HepG2 (cell line): ENCODE measurements around the gene LCAT. TPM values are rescaled to one million over a fixed set of nuclear protein-coding genes. Genes with fewer than 3 reads are reported as not detected.

Source experiments
- ARNTL ChIP-seq: sonication (generic); formaldehyde crosslinking; IDR thresholded peaks from 2 replicates; pipeline ENCODE4 v1.4.0; 2020; ENCODE audit warnings: mild to moderate bottlenecking, missing genetic modification reagents
- CBX1 ChIP-seq: IDR thresholded peaks from one replicate; pipeline ENCODE4 v1.6.1; 2016; ENCODE audit warnings: antibody characterized with exemption, low read depth
- SRSF1 ChIP-seq: fragments of 200-400 bp; formaldehyde crosslinking; optimal IDR thresholded peaks from 2 replicates; pipeline ENCODE3; 2017; ENCODE audit warnings: mild to moderate bottlenecking, low read depth, low read length, moderate library complexity
- ZNF879 ChIP-seq: sonication (generic); formaldehyde crosslinking; IDR thresholded peaks from 2 replicates; pipeline ENCODE4 v1.8.1; 2023; ENCODE audit warnings: missing genetic modification reagents
- polyA plus RNA-seq, 8 experiments: library from polyadenylated mRNA; depleted of rRNA in 3 of 8; stranded (reverse) in 7 of 8; unstranded in 1 of 8; fragments of >200 nt; fragmentation: Illumina TruSeq in 4 of 8; extraction: Trizol in 4 of 8; gene quantifications; 2 replicates each; pipeline versions ENCODE4 v1.2.1 to v1.2.3, GENCODE V29; 2011 to 2016; ENCODE audit warnings: low read depth in 4 of 8, missing spikeins in 1 of 8, mixed read lengths in 1 of 8; ENCODE audit not compliant: insufficient read depth in 1 of 8
- total RNA-seq, 5 experiments: library from RNA; depleted of rRNA; stranded (reverse); fragments of >200 nt; fragmentation: Illumina TruSeq; extraction: Trizol; gene quantifications; 2 replicates each; pipeline ENCODE4 v1.2.3, GENCODE V29; 2016; ENCODE audit warnings: low read depth in 1 of 5
- TF ChIP-seq, protein P1 (sequence below), 2 experiments: fragments of 450-650 bp in 1 of 2; sonication (generic) in 1 of 2; formaldehyde crosslinking in 1 of 2; IDR thresholded peaks; 2 replicates each; pipeline versions ENCODE4 v1.6.1 to v1.8.0; 2016 to 2022; ENCODE audit warnings: antibody characterized with exemption in 1 of 2, mild to moderate bottlenecking in 1 of 2, missing genetic modification reagents in 1 of 2
- TF ChIP-seq, protein P2 (sequence below): sonication (generic); formaldehyde crosslinking; IDR thresholded peaks from 2 replicates; pipeline ENCODE4 v1.4.0; 2020; ENCODE audit warnings: missing genetic modification reagents
- TF ChIP-seq, protein P3 (sequence below): fragments of 450-650 bp; IDR thresholded peaks from 2 replicates; pipeline ENCODE4 v1.6.1; 2017
- TF ChIP-seq, protein P4 (sequence below): sonication (generic); formaldehyde crosslinking; conservative IDR thresholded peaks from 2 replicates; pipeline ENCODE4 v1.8.1; 2023; ENCODE audit warnings: missing genetic modification reagents
- TF ChIP-seq, protein P5 (sequence below): sonication (generic); formaldehyde crosslinking; conservative IDR thresholded peaks from 2 replicates; pipeline ENCODE4 v1.4.0; 2020; ENCODE audit warnings: missing genetic modification reagents
- TF ChIP-seq, protein P6 (sequence below): sonication (generic); formaldehyde crosslinking; IDR thresholded peaks from 2 replicates; pipeline ENCODE4 v1.5.0; 2020; ENCODE audit warnings: missing genetic modification reagents

LCAT gene
- total and polyA plus RNA-seq, 2 of the 13 experiments (the other 11 are each of a cell fraction or from before 2014, with no cell fraction given), result 36.1 to 38.9 TPM

DNA sequence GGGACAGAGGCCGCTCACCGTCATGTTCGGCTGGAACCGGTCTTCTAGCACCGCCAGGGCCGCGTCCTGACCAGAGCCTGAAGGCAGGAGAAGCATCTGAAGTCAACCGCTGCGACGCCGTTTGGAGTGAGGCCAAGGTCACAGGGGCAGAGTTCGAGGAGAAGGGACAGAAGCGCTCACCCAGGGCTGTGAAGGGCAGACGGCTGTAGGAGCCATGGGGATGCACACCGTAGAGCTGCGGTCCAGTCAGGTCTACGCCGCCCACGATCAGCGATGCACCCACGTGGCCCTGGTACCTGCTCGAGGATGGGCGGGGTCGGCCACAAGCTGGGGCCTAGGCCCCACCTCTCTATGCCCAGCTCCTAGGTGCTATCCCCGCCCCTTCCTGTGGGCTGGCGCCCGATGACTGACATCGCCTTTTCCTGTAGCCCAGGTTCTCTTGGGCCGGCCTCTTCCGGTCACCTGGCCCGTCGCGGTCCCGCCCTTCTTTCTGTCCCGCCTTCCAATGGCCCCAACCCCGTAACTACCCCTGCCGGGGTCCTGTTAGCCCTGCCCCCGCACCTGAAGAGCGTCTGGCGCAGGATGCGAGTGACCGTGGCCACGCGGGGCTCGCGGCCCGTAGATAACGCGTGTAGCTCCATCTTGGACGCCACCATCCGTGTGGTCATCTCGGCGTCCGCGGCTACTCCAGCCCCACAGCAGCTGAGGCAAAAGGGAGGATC, 8.4 kb downstream of the LCAT start (continued):
- TF ChIP-seq, protein P1, sequence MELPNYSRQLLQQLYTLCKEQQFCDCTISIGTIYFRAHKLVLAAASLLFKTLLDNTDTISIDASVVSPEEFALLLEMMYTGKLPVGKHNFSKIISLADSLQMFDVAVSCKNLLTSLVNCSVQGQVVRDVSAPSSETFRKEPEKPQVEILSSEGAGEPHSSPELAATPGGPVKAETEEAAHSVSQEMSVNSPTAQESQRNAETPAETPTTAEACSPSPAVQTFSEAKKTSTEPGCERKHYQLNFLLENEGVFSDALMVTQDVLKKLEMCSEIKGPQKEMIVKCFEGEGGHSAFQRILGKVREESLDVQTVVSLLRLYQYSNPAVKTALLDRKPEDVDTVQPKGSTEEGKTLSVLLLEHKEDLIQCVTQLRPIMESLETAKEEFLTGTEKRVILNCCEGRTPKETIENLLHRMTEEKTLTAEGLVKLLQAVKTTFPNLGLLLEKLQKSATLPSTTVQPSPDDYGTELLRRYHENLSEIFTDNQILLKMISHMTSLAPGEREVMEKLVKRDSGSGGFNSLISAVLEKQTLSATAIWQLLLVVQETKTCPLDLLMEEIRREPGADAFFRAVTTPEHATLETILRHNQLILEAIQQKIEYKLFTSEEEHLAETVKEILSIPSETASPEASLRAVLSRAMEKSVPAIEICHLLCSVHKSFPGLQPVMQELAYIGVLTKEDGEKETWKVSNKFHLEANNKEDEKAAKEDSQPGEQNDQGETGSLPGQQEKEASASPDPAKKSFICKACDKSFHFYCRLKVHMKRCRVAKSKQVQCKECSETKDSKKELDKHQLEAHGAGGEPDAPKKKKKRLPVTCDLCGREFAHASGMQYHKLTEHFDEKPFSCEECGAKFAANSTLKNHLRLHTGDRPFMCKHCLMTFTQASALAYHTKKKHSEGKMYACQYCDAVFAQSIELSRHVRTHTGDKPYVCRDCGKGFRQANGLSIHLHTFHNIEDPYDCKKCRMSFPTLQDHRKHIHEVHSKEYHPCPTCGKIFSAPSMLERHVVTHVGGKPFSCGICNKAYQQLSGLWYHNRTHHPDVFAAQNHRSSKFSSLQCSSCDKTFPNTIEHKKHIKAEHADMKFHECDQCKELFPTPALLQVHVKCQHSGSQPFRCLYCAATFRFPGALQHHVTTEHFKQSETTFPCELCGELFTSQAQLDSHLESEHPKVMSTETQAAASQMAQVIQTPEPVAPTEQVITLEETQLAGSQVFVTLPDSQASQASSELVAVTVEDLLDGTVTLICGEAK (IDR thresholded peaks at IDR 0.05), result no peak
- TF ChIP-seq, protein P1 (CRISPR knock-in tag; IDR thresholded peaks at IDR 0.05), result 0 out of 2 replicates have a peak, but pooled peaks have one; percentile 21
- TF ChIP-seq ZNF879 (no peak), SRSF1 (peak; percentile 88), ARNTL (CRISPR knock-in tag) (peak; percentile 65; the same call in 1 of the 2 replicates), CBX1 (peak; percentile 73)
- TF ChIP-seq, protein P2, sequence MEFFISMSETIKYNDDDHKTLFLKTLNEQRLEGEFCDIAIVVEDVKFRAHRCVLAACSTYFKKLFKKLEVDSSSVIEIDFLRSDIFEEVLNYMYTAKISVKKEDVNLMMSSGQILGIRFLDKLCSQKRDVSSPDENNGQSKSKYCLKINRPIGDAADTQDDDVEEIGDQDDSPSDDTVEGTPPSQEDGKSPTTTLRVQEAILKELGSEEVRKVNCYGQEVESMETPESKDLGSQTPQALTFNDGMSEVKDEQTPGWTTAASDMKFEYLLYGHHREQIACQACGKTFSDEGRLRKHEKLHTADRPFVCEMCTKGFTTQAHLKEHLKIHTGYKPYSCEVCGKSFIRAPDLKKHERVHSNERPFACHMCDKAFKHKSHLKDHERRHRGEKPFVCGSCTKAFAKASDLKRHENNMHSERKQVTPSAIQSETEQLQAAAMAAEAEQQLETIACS, result peak; percentile 1; the same call in 1 of the 2 replicates
- TF ChIP-seq, protein P3, sequence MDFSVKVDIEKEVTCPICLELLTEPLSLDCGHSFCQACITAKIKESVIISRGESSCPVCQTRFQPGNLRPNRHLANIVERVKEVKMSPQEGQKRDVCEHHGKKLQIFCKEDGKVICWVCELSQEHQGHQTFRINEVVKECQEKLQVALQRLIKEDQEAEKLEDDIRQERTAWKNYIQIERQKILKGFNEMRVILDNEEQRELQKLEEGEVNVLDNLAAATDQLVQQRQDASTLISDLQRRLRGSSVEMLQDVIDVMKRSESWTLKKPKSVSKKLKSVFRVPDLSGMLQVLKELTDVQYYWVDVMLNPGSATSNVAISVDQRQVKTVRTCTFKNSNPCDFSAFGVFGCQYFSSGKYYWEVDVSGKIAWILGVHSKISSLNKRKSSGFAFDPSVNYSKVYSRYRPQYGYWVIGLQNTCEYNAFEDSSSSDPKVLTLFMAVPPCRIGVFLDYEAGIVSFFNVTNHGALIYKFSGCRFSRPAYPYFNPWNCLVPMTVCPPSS, result no peak
- TF ChIP-seq, protein P4, sequence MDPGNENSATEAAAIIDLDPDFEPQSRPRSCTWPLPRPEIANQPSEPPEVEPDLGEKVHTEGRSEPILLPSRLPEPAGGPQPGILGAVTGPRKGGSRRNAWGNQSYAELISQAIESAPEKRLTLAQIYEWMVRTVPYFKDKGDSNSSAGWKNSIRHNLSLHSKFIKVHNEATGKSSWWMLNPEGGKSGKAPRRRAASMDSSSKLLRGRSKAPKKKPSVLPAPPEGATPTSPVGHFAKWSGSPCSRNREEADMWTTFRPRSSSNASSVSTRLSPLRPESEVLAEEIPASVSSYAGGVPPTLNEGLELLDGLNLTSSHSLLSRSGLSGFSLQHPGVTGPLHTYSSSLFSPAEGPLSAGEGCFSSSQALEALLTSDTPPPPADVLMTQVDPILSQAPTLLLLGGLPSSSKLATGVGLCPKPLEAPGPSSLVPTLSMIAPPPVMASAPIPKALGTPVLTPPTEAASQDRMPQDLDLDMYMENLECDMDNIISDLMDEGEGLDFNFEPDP, result no peak
- TF ChIP-seq, protein P5, sequence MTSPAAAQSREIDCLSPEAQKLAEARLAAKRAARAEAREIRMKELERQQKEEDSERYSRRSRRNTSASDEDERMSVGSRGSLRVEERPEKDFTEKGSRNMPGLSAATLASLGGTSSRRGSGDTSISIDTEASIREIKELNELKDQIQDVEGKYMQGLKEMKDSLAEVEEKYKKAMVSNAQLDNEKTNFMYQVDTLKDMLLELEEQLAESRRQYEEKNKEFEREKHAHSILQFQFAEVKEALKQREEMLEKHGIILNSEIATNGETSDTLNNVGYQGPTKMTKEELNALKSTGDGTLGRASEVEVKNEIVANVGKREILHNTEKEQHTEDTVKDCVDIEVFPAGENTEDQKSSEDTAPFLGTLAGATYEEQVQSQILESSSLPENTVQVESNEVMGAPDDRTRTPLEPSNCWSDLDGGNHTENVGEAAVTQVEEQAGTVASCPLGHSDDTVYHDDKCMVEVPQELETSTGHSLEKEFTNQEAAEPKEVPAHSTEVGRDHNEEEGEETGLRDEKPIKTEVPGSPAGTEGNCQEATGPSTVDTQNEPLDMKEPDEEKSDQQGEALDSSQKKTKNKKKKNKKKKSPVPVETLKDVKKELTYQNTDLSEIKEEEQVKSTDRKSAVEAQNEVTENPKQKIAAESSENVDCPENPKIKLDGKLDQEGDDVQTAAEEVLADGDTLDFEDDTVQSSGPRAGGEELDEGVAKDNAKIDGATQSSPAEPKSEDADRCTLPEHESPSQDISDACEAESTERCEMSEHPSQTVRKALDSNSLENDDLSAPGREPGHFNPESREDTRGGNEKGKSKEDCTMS (CRISPR knock-in tag), result no peak; the same call in 1 of the 2 replicates
- TF ChIP-seq, protein P6, sequence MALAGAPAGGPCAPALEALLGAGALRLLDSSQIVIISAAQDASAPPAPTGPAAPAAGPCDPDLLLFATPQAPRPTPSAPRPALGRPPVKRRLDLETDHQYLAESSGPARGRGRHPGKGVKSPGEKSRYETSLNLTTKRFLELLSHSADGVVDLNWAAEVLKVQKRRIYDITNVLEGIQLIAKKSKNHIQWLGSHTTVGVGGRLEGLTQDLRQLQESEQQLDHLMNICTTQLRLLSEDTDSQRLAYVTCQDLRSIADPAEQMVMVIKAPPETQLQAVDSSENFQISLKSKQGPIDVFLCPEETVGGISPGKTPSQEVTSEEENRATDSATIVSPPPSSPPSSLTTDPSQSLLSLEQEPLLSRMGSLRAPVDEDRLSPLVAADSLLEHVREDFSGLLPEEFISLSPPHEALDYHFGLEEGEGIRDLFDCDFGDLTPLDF (CRISPR knock-in tag), result peak; percentile 79
